ENCODE results near the gene BICC1.

BICC1 gene

GRCh38 chr10:58567652-58568051 is 55.0 kb downstream of the BICC1 start:
- H3K4me1 ChIP-seq (ENCODE audit: control insufficient read depth, insufficient read depth, low read length, poor library complexity, severe bottlenecking): no peaks in the 10 kb centered on the region
- H3K27ac ChIP-seq (ENCODE audit: low read depth, low read length, severe bottlenecking): no peak overlapping the region
- no peak overlapping the region for H3K4me3 ChIP-seq (ENCODE audit: extremely low read depth, insufficient read depth, low read length, poor library complexity, severe bottlenecking)
- no peaks in the 10 kb centered on the region for H3K36me3 ChIP-seq (ENCODE audit: control insufficient read depth, insufficient read depth, low read length)
- peaks cover 5% of the 10 kb centered on the region for H3K9me3 ChIP-seq (ENCODE audit: control insufficient read depth, low read length)
- 71 to 80% methylated on average over 1 of the region's 1 CpG for WGBS, 2 experiments (ENCODE audit: insufficient coverage in 2 of 2)

GRCh38 chr10:58568428-58568935 is 55.8 kb downstream of the BICC1 start:
- WGBS, 2 experiments (ENCODE audit: insufficient coverage in 2 of 2): 60% methylated on average over 1 of the region's 2 CpGs; no CpG with 5 or more reads in 1 of the 2 experiments
- Histone ChIP-seq H3K27ac (ENCODE audit: low read depth, low read length, severe bottlenecking) (no peak overlapping the region), H3K4me3 (ENCODE audit: extremely low read depth, insufficient read depth, low read length, poor library complexity, severe bottlenecking) (no peak overlapping the region), H3K4me1 (ENCODE audit: control insufficient read depth, insufficient read depth, low read length, poor library complexity, severe bottlenecking) (no peaks in the 10 kb centered on the region), H3K36me3 (ENCODE audit: control insufficient read depth, insufficient read depth, low read length) (no peaks in the 10 kb centered on the region), H3K9me3 (ENCODE audit: control insufficient read depth, low read length) (peaks cover 5% of the 10 kb centered on the region)

GRCh38 chr10:58570307-58570723 is 57.6 kb downstream of the BICC1 start:
- no peaks in the 10 kb centered on the region for H3K36me3 ChIP-seq (ENCODE audit: control insufficient read depth, insufficient read depth, low read length)
- no peak overlapping the region for H3K27ac ChIP-seq (ENCODE audit: low read depth, low read length, severe bottlenecking)
- 100% methylated on average over 1 of the region's 1 CpG; no CpG with 5 or more reads in 1 of the 2 experiments for WGBS, 2 experiments (ENCODE audit: insufficient coverage in 2 of 2)
- peaks cover 5% of the 10 kb centered on the region for H3K9me3 ChIP-seq (ENCODE audit: control insufficient read depth, low read length)
- H3K4me1 ChIP-seq (ENCODE audit: control insufficient read depth, insufficient read depth, low read length, poor library complexity, severe bottlenecking): no peaks in the 10 kb centered on the region
- no peak overlapping the region for H3K4me3 ChIP-seq (ENCODE audit: extremely low read depth, insufficient read depth, low read length, poor library complexity, severe bottlenecking)

- no peak overlapping the region for H3K27ac ChIP-seq (ENCODE audit: low read depth, low read length, severe bottlenecking)
- no peaks in the 10 kb centered on the region for H3K36me3 ChIP-seq (ENCODE audit: control insufficient read depth, insufficient read depth, low read length)
- peaks cover 5% of the 10 kb centered on the region for H3K9me3 ChIP-seq (ENCODE audit: control insufficient read depth, low read length)
- no peak overlapping the region for H3K4me3 ChIP-seq (ENCODE audit: extremely low read depth, insufficient read depth, low read length, poor library complexity, severe bottlenecking)
- H3K4me1 ChIP-seq (ENCODE audit: control insufficient read depth, insufficient read depth, low read length, poor library complexity, severe bottlenecking): no peaks in the 10 kb centered on the region
- WGBS, 2 experiments (ENCODE audit: insufficient coverage in 2 of 2): 86 to 89% methylated on average over 1 of the region's 2 CpGs
These were observed 58.3 kb downstream of the BICC1 start for GRCh38 chr10:58570979-58571378.

- WGBS, 2 experiments (ENCODE audit: insufficient coverage in 2 of 2): 80 to 82% methylated on average over 1 of the region's 1 CpG
- H3K27ac ChIP-seq (ENCODE audit: low read depth, low read length, severe bottlenecking): no peak overlapping the region
- H3K9me3 ChIP-seq (ENCODE audit: control insufficient read depth, low read length): peaks cover 5% of the 10 kb centered on the region
- no peaks in the 10 kb centered on the region for H3K4me1 ChIP-seq (ENCODE audit: control insufficient read depth, insufficient read depth, low read length, poor library complexity, severe bottlenecking)
- no peak overlapping the region for H3K4me3 ChIP-seq (ENCODE audit: extremely low read depth, insufficient read depth, low read length, poor library complexity, severe bottlenecking)
- H3K36me3 ChIP-seq (ENCODE audit: control insufficient read depth, insufficient read depth, low read length): no peaks in the 10 kb centered on the region
These were observed 60.5 kb downstream of the BICC1 start for GRCh38 chr10:58573144-58573543.

GRCh38 chr10:58574058-58574457 is 61.4 kb downstream of the BICC1 start:
- Histone ChIP-seq H3K4me3 (ENCODE audit: extremely low read depth, insufficient read depth, low read length, poor library complexity, severe bottlenecking) (no peak overlapping the region), H3K27ac (ENCODE audit: low read depth, low read length, severe bottlenecking) (no peak overlapping the region), H3K36me3 (ENCODE audit: control insufficient read depth, insufficient read depth, low read length) (no peaks in the 10 kb centered on the region), H3K4me1 (ENCODE audit: control insufficient read depth, insufficient read depth, low read length, poor library complexity, severe bottlenecking) (no peaks in the 10 kb centered on the region), H3K9me3 (ENCODE audit: control insufficient read depth, low read length) (peaks cover 5% of the 10 kb centered on the region)
- WGBS, 2 experiments (ENCODE audit: insufficient coverage in 2 of 2): 80% methylated on average over 1 of the region's 1 CpG; no CpG with 5 or more reads in 1 of the 2 experiments

- WGBS, 2 experiments (ENCODE audit: insufficient coverage in 2 of 2): 86 to 100% methylated on average over 1 to 3 of the region's 4 CpGs
- no peak overlapping the region for H3K4me3 ChIP-seq (ENCODE audit: extremely low read depth, insufficient read depth, low read length, poor library complexity, severe bottlenecking)
- peaks cover 5% of the 10 kb centered on the region for H3K9me3 ChIP-seq (ENCODE audit: control insufficient read depth, low read length)
- no peaks in the 10 kb centered on the region for H3K4me1 ChIP-seq (ENCODE audit: control insufficient read depth, insufficient read depth, low read length, poor library complexity, severe bottlenecking)
- no peak overlapping the region for H3K27ac ChIP-seq (ENCODE audit: low read depth, low read length, severe bottlenecking)
- no peaks in the 10 kb centered on the region for H3K36me3 ChIP-seq (ENCODE audit: control insufficient read depth, insufficient read depth, low read length)
These were observed 62.8 kb downstream of the BICC1 start for GRCh38 chr10:58575491-58575890.

- Histone ChIP-seq H3K27ac (ENCODE audit: low read depth, low read length, severe bottlenecking) (no peak overlapping the region), H3K4me3 (ENCODE audit: extremely low read depth, insufficient read depth, low read length, poor library complexity, severe bottlenecking) (no peak overlapping the region)
- WGBS, 2 experiments (ENCODE audit: insufficient coverage in 2 of 2): 67 to 83% methylated on average over 1 to 2 of the region's 3 CpGs
These were observed 64.2 kb downstream of the BICC1 start for GRCh38 chr10:58576751-58577436.

GRCh38 chr10:58577437-58577777 is 64.7 kb downstream of the BICC1 start:
- H3K36me3 ChIP-seq (ENCODE audit: control insufficient read depth, insufficient read depth, low read length): no peaks in the 10 kb centered on the region
- H3K9me3 ChIP-seq (ENCODE audit: control insufficient read depth, low read length): no peaks in the 10 kb centered on the region
- H3K4me1 ChIP-seq (ENCODE audit: control insufficient read depth, insufficient read depth, low read length, poor library complexity, severe bottlenecking): no peaks in the 10 kb centered on the region
- no peak overlapping the region for H3K27ac ChIP-seq (ENCODE audit: low read depth, low read length, severe bottlenecking)
- H3K4me3 ChIP-seq (ENCODE audit: extremely low read depth, insufficient read depth, low read length, poor library complexity, severe bottlenecking): no peak overlapping the region

More at GRCh38 chr10:58576751-58577436, 64.2 kb downstream of the BICC1 start:
- Histone ChIP-seq H3K36me3 (ENCODE audit: control insufficient read depth, insufficient read depth, low read length) (no peaks in the 10 kb centered on the region), H3K9me3 (ENCODE audit: control insufficient read depth, low read length) (no peaks in the 10 kb centered on the region), H3K4me1 (ENCODE audit: control insufficient read depth, insufficient read depth, low read length, poor library complexity, severe bottlenecking) (no peaks in the 10 kb centered on the region)

- Histone ChIP-seq H3K9me3 (ENCODE audit: control insufficient read depth, low read length) (no peaks in the 10 kb centered on the region), H3K4me1 (ENCODE audit: control insufficient read depth, insufficient read depth, low read length, poor library complexity, severe bottlenecking) (no peaks in the 10 kb centered on the region), H3K4me3 (ENCODE audit: extremely low read depth, insufficient read depth, low read length, poor library complexity, severe bottlenecking) (no peak overlapping the region), H3K36me3 (ENCODE audit: control insufficient read depth, insufficient read depth, low read length) (no peaks in the 10 kb centered on the region), H3K27ac (ENCODE audit: low read depth, low read length, severe bottlenecking) (no peak overlapping the region)
- 100% methylated on average over 3 to 6 of the region's 8 CpGs for WGBS, 2 experiments (ENCODE audit: insufficient coverage in 2 of 2)
These were observed 65.7 kb downstream of the BICC1 start for GRCh38 chr10:58578366-58578765.

GRCh38 chr10:58579011-58579655 is 66.5 kb downstream of the BICC1 start:
- Histone ChIP-seq H3K27ac (ENCODE audit: low read depth, low read length, severe bottlenecking) (no peak overlapping the region), H3K36me3 (ENCODE audit: control insufficient read depth, insufficient read depth, low read length) (no peaks in the 10 kb centered on the region), H3K4me3 (ENCODE audit: extremely low read depth, insufficient read depth, low read length, poor library complexity, severe bottlenecking) (no peak overlapping the region), H3K4me1 (ENCODE audit: control insufficient read depth, insufficient read depth, low read length, poor library complexity, severe bottlenecking) (no peaks in the 10 kb centered on the region), H3K9me3 (ENCODE audit: control insufficient read depth, low read length) (no peaks in the 10 kb centered on the region)
- 87 to 94% methylated on average over 3 to 9 of the region's 11 CpGs for WGBS, 2 experiments (ENCODE audit: insufficient coverage in 2 of 2)
